ENCODE measurements around the gene TRMT61A.

DNA sequence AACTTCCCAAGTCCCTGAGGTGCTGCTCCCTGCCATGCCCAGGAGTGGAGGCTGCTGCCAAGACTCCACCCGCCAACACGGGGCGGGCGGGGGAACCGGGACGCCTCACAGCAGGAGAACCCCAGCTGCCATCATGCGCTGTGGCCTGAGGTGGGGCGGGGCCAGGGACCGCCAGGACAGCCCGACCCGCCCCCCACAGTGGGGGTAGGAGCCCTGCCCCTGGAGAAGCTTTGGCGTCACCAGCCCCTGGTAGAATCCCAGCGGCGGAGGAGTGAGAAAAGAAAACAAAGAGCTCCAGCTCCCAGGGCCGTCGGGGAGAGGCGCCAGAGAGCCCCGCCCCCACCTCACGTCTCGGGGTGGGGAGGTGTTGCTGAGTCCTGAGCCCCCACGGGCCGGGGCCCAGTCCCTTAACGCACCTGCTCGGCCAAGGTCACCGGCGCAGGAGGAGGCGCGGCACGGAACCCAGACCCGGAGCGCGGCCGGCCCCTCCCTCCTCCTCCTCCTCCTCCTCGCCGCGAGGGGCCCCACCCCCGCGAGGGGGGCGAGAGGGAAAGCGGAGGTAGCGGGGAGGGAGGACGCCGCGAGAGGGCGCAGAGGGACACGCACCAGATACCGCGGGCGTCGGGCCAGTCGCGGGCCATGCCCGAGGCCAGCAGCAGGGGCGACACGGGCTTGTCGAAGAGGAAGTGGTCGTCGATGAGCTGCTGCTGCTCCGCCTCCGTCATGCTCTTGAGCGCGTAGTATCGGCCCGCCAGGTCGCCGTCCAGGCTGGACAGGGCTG is 8.1 kb upstream of the TRMT61A start:
- TF ChIP-seq, protein P1, sequence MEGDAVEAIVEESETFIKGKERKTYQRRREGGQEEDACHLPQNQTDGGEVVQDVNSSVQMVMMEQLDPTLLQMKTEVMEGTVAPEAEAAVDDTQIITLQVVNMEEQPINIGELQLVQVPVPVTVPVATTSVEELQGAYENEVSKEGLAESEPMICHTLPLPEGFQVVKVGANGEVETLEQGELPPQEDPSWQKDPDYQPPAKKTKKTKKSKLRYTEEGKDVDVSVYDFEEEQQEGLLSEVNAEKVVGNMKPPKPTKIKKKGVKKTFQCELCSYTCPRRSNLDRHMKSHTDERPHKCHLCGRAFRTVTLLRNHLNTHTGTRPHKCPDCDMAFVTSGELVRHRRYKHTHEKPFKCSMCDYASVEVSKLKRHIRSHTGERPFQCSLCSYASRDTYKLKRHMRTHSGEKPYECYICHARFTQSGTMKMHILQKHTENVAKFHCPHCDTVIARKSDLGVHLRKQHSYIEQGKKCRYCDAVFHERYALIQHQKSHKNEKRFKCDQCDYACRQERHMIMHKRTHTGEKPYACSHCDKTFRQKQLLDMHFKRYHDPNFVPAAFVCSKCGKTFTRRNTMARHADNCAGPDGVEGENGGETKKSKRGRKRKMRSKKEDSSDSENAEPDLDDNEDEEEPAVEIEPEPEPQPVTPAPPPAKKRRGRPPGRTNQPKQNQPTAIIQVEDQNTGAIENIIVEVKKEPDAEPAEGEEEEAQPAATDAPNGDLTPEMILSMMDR (IDR thresholded peaks at IDR 0.05; ENCODE audit: extremely low read depth in 1 of 2, insufficient read depth in 1 of 2, low read depth in 1 of 2, low read length in 2 of 2) = peak; percentile 36 to 70
- TF ChIP-seq EZH2 (IDR thresholded peaks at IDR 0.05; ENCODE audit: borderline replicate concordance, low read depth, low read length, severe bottlenecking) = peak; percentile 54
